Activated CD4-positive, alpha-beta memory T cell treated with anti-CD3 and anti-CD28 coated beads, Interleukin-2, amount 10 ng/mL, durations not matched to agents 7 days and 5 days (primary cell): ENCODE measurements around the gene XXYLT1. TPM values are rescaled to one million over a fixed set of nuclear protein-coding genes. Genes with fewer than 3 reads are reported as not detected.

Experiments
- CTCF ChIA-PET: fragments of 350-600 bp; sonication (Branson Sonifier 250); formaldehyde crosslinking; loops from one replicate; lab custom pipeline; 2021; ENCODE audit warnings: antibody characterized with exemption, inconsistent platforms; lab: Charles Lee
- POLR2A ChIA-PET: fragments of 350-600 bp; sonication (Branson Sonifier 250); formaldehyde crosslinking; loops from one replicate; lab custom pipeline; 2021; ENCODE audit warnings: antibody characterized with exemption; lab: Charles Lee
- DNase-seq: peaks from one replicate; pipeline ENCODE4 v3.0.0-alpha.2; 2020
- H3K27ac Mint-ChIP-seq: one replicate; pipeline ENCODE4 v1.8.0; 2021; ENCODE audit warnings: mild to moderate bottlenecking, mixed read lengths
- H3K27me3 Mint-ChIP-seq: one replicate; pipeline ENCODE4 v1.8.0; 2021; ENCODE audit warnings: mixed read lengths
- H3K36me3 Mint-ChIP-seq: one replicate; pipeline ENCODE4 v1.8.0; 2021; ENCODE audit warnings: low read depth, mixed read lengths
- H3K4me1 Mint-ChIP-seq: one replicate; pipeline ENCODE4 v1.8.0; 2021; ENCODE audit warnings: mixed read lengths
- H3K4me3 Mint-ChIP-seq: one replicate; pipeline ENCODE4 v1.8.0; 2021; ENCODE audit warnings: mild to moderate bottlenecking, mixed read lengths
- H3K9me3 Mint-ChIP-seq: one replicate; pipeline ENCODE4 v1.8.0; 2021; ENCODE audit warnings: mixed read lengths
- total RNA-seq, 2 experiments: library from RNA; stranded (reverse); gene quantifications; one replicate each; pipeline ENCODE4 v1.2.3, GENCODE V29; 2021

The XXYLT1 gene
- total RNA-seq, 2 experiments from 2014 or later: 5.0 to 5.6 TPM

DNA sequence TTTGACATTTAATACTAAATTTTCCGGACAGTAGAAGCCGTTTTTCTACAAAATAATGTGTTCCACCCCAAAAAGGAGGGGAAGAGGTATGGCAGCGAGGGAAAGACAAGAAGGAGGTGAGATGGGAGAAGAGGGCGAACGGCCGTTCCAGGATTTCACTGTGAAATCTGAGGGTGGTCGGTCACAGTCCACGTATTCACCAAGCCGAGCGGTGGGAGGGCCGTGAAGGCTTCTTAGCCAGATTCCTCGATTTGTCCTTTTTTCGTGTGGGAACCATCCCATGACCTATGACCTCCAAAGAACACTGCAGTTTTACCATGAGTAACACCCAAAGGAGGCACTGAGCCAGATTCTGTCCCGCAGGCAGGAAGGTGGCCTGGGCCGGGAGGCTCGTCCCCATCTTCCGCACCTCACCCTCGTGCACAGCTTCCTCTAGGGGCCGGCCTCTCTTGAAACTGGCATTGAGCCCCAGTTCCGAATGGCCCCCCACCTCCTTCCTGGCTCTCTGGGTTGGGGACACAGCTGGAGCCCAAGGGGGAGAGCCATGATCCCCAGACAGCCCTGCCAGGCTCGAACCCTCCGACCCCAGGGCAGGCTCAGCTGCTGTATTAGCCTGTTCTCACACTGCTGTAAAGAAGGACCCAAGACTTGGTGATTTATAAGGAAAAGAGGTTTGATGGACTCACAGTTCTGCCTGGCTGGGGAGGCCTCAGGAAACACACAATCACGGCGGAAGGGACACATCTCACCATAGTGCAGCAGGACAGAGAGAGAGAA lies 23.7 kb downstream of the XXYLT1 start:
- DNase-seq: no peak
- CTCF ChIA-PET: interaction anchor here (1.2 to 1.5 kb wide), 2 partner anchors 12 to 24 kb away, joined by 3 to 5 read pairs; partner anchors contain the start of gene XXYLT1

DNA sequence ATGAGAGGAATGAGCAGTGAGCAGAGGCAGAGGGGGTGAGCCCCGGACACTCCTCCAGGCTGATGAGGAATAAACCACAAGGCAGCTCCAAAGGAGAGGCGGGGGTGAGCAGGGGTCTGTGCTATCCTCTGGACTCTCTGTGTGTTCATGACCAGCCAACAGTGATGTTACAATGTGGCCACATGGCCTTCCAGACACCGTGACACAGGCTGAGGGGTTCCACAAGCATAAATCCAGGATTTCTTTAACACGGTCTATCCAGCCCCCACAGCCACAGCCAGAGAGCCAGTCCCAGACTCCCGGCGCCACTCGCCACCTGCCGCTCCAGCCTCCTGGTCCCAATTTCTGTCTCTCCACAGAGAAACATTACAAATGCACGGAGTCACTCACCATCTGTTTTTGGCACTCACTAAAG lies 24.4 kb downstream of the XXYLT1 start:
- Mint-ChIP-seq H3K27ac (no peak overlapping the region), H3K4me1 (peaks cover 10% of the 10 kb centered on the region)
- DNase-seq: no peak

More for the DNA sequence above, 23.7 kb downstream of the XXYLT1 start:
- H3K36me3 Mint-ChIP-seq: no peaks in the 10 kb centered on the region
- H3K4me3 Mint-ChIP-seq: no peak overlapping the region
- no peaks in the 10 kb centered on the region for H3K9me3 Mint-ChIP-seq
- peaks cover 12% of the 10 kb centered on the region for H3K4me1 Mint-ChIP-seq
- no peaks in the 10 kb centered on the region for H3K27me3 Mint-ChIP-seq
- no peak overlapping the region for H3K27ac Mint-ChIP-seq
- POLR2A ChIA-PET: no interaction called here

DNA sequence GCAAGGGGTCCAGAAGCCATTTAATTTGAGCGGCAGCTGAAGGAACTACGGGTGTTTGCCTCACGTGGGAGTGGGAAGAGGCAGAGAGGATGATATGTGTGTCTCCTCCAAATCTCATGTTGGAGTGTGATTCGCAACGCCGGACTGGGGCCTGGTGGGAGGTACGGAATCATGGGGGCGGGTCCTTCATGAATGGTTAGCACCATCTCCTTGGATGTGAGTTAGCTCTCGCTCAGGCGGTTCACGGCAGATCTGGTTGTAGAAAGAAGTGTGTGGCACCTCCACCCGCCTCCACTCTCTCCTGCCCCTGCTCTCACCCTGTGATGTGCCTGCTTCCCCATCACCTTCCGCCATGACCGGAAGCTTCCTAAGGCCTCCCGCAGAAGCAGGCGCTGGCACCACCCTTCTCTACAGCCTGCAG lies 25.4 kb downstream of the XXYLT1 start:
- H3K27ac Mint-ChIP-seq: no peak overlapping the region
- ChIA-PET POLR2A (no interaction called here), CTCF (no interaction called here)
- no peaks in the 10 kb centered on the region for H3K9me3 Mint-ChIP-seq
- no peaks in the 10 kb centered on the region for H3K36me3 Mint-ChIP-seq
- H3K4me3 Mint-ChIP-seq: no peak overlapping the region
- no peak for DNase-seq
- H3K4me1 Mint-ChIP-seq: peaks cover 6% of the 10 kb centered on the region
- no peaks in the 10 kb centered on the region for H3K27me3 Mint-ChIP-seq

More for the DNA sequence above, 24.4 kb downstream of the XXYLT1 start:
- H3K4me3 Mint-ChIP-seq: no peak overlapping the region
- no peaks in the 10 kb centered on the region for H3K27me3 Mint-ChIP-seq
- no peaks in the 10 kb centered on the region for H3K36me3 Mint-ChIP-seq
- ChIA-PET POLR2A (no interaction called here), CTCF (no interaction called here)
- H3K9me3 Mint-ChIP-seq: no peaks in the 10 kb centered on the region

- no peak overlapping the region for H3K4me3 Mint-ChIP-seq
- CTCF ChIA-PET: interaction anchor here (1.3 kb wide), 1 partner anchor 29 kb away, joined by 3 read pairs; the partner anchor contains the start of gene XXYLT1
- peaks cover 13% of the 10 kb centered on the region for H3K36me3 Mint-ChIP-seq
- POLR2A ChIA-PET: no interaction called here
- H3K27ac Mint-ChIP-seq: no peak overlapping the region
- H3K4me1 Mint-ChIP-seq: peaks cover 7% of the 10 kb centered on the region
- H3K9me3 Mint-ChIP-seq: peaks cover 8% of the 10 kb centered on the region
- no peaks in the 10 kb centered on the region for H3K27me3 Mint-ChIP-seq
- DNase-seq: peak; percentile 14
These were observed 29.2 kb downstream of the XXYLT1 start for GRCh38 chr3:195241592-195242355.

DNA sequence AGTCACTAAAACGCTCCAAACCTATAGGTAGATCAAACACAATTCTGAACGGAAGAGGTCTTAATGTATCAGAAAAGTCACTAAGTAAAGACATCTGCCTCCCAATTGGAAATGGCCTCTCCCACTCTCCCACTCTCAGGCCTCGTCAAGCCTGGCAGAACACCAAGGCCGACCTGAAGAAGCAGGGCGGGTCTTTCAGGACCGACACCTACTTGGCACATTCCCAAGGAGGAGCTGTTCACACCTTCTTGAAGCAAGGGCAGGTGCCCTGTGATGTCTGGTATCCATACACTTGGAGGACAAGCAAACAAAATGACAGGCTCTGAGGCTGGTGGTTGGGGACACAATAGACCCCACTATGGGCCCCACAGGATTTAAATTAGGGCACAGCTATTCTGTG lies 30.0 kb downstream of the XXYLT1 start:
- no peaks in the 10 kb centered on the region for H3K27me3 Mint-ChIP-seq
- H3K4me3 Mint-ChIP-seq: no peak overlapping the region
- H3K36me3 Mint-ChIP-seq: peaks cover 13% of the 10 kb centered on the region
- H3K27ac Mint-ChIP-seq: no peak overlapping the region
- peaks cover 7% of the 10 kb centered on the region for H3K4me1 Mint-ChIP-seq
- DNase-seq: no peak
- POLR2A ChIA-PET: no interaction called here
- CTCF ChIA-PET: no interaction called here
- H3K9me3 Mint-ChIP-seq: peaks cover 10% of the 10 kb centered on the region

- Mint-ChIP-seq H3K27me3 (no peaks in the 10 kb centered on the region), H3K36me3 (peaks cover 13% of the 10 kb centered on the region), H3K27ac (no peak overlapping the region), H3K4me3 (no peak overlapping the region), H3K9me3 (peaks cover 10% of the 10 kb centered on the region), H3K4me1 (peaks cover 7% of the 10 kb centered on the region)
- DNase-seq: no peak
- CTCF ChIA-PET: no interaction called here
- POLR2A ChIA-PET: no interaction called here
These were observed 30.7 kb downstream of the XXYLT1 start for GRCh38 chr3:195240171-195240701.

DNA sequence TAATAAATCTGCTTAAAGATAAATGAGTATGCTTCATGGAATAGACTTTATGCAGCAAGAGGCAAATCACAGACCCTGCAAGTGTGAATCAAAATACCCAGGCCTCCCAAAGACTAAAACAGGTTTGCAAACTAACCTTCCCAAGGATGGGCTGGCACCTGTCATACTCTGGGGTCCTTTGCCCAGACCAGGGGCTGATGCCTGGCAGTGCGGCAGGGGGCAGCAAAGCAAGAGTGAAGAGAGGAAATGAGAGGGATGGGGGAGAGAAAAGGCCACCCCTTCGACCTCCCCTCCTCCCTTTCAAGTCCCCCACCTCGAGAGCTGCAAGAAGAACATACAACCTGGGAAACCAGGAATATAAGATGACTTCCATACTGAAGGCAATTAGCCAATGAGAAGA lies 31.8 kb downstream of the XXYLT1 start:
- H3K27me3 Mint-ChIP-seq: no peaks in the 10 kb centered on the region
- ChIA-PET POLR2A (no interaction called here), CTCF (no interaction called here)
- DNase-seq: no peak
- H3K4me3 Mint-ChIP-seq: no peak overlapping the region
- H3K36me3 Mint-ChIP-seq: peaks cover 13% of the 10 kb centered on the region
- no peak overlapping the region for H3K27ac Mint-ChIP-seq
- H3K4me1 Mint-ChIP-seq: peaks cover 7% of the 10 kb centered on the region
- peaks cover 12% of the 10 kb centered on the region for H3K9me3 Mint-ChIP-seq

DNA sequence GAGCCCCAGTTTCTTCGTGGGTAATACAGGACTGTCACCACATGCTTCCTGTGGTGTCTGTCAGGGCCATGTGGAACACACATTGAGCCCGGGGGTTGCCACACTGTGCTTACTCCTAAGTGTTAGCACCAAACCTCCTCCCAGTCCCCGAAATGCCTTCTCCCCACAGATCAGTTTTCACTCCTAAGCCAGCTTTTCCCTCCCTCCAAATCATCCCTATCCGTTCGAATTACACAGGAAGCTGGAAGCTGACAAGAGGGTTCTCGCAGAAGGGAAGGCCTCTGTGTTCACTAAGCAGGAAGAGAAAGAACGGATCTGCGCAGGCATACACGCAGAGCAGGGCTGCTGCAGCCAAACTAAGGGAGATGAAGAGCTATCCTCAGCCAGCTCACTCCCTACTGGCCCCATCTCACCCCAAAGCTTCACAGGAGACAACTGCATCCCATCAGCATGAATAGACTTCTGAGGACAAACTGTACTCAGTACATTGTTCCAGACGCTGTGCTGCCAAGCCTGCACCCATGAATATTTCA lies 32.3 kb downstream of the XXYLT1 start:
- Mint-ChIP-seq H3K36me3 (peaks cover 13% of the 10 kb centered on the region), H3K9me3 (peaks cover 12% of the 10 kb centered on the region), H3K27ac (no peak overlapping the region), H3K27me3 (no peaks in the 10 kb centered on the region), H3K4me1 (peaks cover 5% of the 10 kb centered on the region), H3K4me3 (no peak overlapping the region)
- no peak for DNase-seq
- ChIA-PET CTCF (no interaction called here), POLR2A (no interaction called here)

GRCh38 chr3:195238081-195238571 lies 32.8 kb downstream of the XXYLT1 start:
- peaks cover 5% of the 10 kb centered on the region for H3K4me1 Mint-ChIP-seq
- no peak for DNase-seq
- no peaks in the 10 kb centered on the region for H3K27me3 Mint-ChIP-seq
- CTCF ChIA-PET: no interaction called here
- no peak overlapping the region for H3K4me3 Mint-ChIP-seq
- H3K27ac Mint-ChIP-seq: no peak overlapping the region
- H3K9me3 Mint-ChIP-seq: peaks cover 12% of the 10 kb centered on the region
- H3K36me3 Mint-ChIP-seq: peaks cover 13% of the 10 kb centered on the region
- POLR2A ChIA-PET: no interaction called here

GRCh38 chr3:195236801-195237570 lies 34.0 kb downstream of the XXYLT1 start:
- peaks cover 13% of the 10 kb centered on the region for H3K36me3 Mint-ChIP-seq
- H3K4me1 Mint-ChIP-seq: peaks cover 2% of the 10 kb centered on the region
- POLR2A ChIA-PET: no interaction called here
- DNase-seq: no peak
- H3K27me3 Mint-ChIP-seq: peaks cover 4% of the 10 kb centered on the region
- no peak overlapping the region for H3K27ac Mint-ChIP-seq
- H3K4me3 Mint-ChIP-seq: no peak overlapping the region
- CTCF ChIA-PET: no interaction called here
- peaks cover 12% of the 10 kb centered on the region for H3K9me3 Mint-ChIP-seq

DNA sequence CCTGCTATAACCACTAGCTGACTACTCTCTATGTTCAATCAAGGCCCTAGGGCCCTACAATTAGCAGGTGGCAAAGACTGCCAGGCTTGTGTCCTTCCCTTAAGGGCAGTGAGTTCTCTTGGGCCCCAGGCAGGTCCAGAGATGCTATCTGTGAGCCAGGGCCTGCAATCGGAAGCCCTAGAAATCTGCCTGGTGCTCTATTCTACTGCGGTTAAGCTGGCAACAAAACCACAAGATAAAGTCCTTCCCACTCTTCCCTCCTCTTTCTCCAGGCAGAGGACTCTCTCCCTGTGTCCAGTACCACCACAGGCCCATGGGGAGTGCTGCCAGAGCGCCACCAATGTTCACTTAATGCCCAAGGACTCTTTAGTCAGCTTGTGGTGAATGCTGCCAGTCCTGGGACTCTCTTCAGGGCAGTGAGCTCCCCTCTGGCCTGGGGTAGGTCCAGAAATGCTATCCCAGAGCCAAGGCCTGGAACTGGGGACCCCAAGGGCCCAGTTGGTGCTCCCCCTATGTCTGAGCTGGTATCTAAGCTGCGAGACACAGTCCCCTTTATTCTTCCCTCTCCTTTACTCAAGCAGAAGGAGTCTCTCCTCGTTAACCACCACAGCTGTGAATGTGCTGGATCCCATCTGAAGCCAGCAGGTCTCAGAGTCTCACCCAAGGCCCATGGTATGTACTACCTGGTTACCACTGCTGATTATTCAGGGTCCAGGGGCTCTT lies 34.7 kb downstream of the XXYLT1 start:
- ChIA-PET CTCF (no interaction called here), POLR2A (no interaction called here)
- Mint-ChIP-seq H3K9me3 (peaks cover 12% of the 10 kb centered on the region), H3K27me3 (peaks cover 4% of the 10 kb centered on the region), H3K4me3 (no peak overlapping the region), H3K36me3 (peaks cover 13% of the 10 kb centered on the region), H3K27ac (no peak overlapping the region), H3K4me1 (peaks cover 2% of the 10 kb centered on the region)
- peak; percentile 5 for DNase-seq

DNA sequence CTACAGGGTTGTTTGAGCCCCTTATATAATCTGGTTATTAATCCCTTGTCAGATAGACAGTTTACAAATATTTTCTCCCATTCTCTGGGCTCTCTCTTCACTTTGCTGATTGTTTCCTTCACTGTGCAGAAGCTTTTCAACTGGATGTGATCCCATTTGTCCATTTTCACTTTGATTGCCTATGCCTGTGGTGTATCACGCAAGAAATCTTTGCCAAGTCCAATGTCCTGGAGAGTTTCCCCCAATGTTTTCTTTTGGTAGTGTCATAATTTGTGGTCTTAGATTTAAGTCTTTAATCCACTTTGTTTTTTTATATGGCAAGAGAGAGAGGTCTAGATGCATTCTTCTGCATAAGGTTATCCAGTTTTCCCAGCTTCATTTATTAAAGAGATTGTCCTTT lies 40.7 kb downstream of the XXYLT1 start:
- POLR2A ChIA-PET: no interaction called here

More for the DNA sequence above, 40.7 kb downstream of the XXYLT1 start:
- peaks cover 5% of the 10 kb centered on the region for H3K27me3 Mint-ChIP-seq
- H3K36me3 Mint-ChIP-seq: no peaks in the 10 kb centered on the region
- CTCF ChIA-PET: no interaction called here
- H3K4me1 Mint-ChIP-seq: no peaks in the 10 kb centered on the region
- DNase-seq: no peak
- no peak overlapping the region for H3K4me3 Mint-ChIP-seq
- no peak overlapping the region for H3K27ac Mint-ChIP-seq
- peaks cover 5% of the 10 kb centered on the region for H3K9me3 Mint-ChIP-seq
